Motor neuron (in vitro differentiated cells): ENCODE results near the gene FRZB. TPM values are rescaled to one million over a fixed set of nuclear protein-coding genes. Genes with fewer than 3 reads are reported as not detected.
"Not testable (repeated sequence)": the region's sequence is repeated elsewhere in the genome, so short reads cannot be mapped to it uniquely, and the experiment has no call there.

ENCODE experiments used
- ATAC-seq, 8 experiments: fragments of 200-7000 bp; cut with Tn5 transposase; replicated peaks in 6 of 8; 2 replicates each; pipeline ENCODE4 v1.8.0; 2021; ENCODE audit warnings: mild to moderate bottlenecking in 8 of 8, moderate library complexity in 8 of 8
- H3K27ac ChIP-seq, 2 donors: fragments of 250-450 bp; sonication (Bioruptor Pico); 2 replicates each; pipeline ENCODE4 v1.9.0; 2021; ENCODE audit warnings: antibody characterized with exemption in 2 of 2, mild to moderate bottlenecking in 2 of 2, moderate library complexity in 1 of 2
- H3K4me1 ChIP-seq, 2 donors: fragments of 250-450 bp; sonication (Bioruptor Pico); replicated peaks in 1 of 2; 2 replicates each; pipeline ENCODE4 v1.6.1; 2021; ENCODE audit warnings: antibody characterized with exemption in 2 of 2, mild to moderate bottlenecking in 2 of 2, moderate library complexity in 1 of 2
- H3K4me3 ChIP-seq, 5 donors: fragments of 250-450 bp; sonication (Bioruptor Pico); 2 replicates each; pipeline ENCODE4 v1.9.0; 2021; ENCODE audit warnings: antibody characterized with exemption in 5 of 5, mild to moderate bottlenecking in 5 of 5, moderate library complexity in 4 of 5
- WGBS, 10 experiments: fragments of 450-650 bp; shearing (Covaris generic); methylation state at CpG; one replicate each; pipeline ENCODE4 v1.0.0; 2022; 5-methylcytosine and 5-hydroxymethylcytosine counted together
- in situ Hi-C, 9 experiments: fragments of 400-800 bp; cut with MboI; loops; one replicate each; pipeline ENCODE4 v1.15.0; 2021; ENCODE audit warnings: low sequenced_read_pairs in 9 of 9, low pct_unique_long_range_greater_than_20kb in 2 of 9; ENCODE audit not compliant: unreplicated experiment in 9 of 9
- total RNA-seq, 8 experiments: library from RNA; unstranded; fragments of 300-600 nt; gene quantifications; 2 replicates each; pipeline versions ENCODE4 v1.2.3 to v1.2.4, GENCODE V29; 2022

Gene FRZB
- total RNA-seq, 8 experiments from 2014 or later = 0.25 to 32.1 (median 2.3) TPM

DNA sequence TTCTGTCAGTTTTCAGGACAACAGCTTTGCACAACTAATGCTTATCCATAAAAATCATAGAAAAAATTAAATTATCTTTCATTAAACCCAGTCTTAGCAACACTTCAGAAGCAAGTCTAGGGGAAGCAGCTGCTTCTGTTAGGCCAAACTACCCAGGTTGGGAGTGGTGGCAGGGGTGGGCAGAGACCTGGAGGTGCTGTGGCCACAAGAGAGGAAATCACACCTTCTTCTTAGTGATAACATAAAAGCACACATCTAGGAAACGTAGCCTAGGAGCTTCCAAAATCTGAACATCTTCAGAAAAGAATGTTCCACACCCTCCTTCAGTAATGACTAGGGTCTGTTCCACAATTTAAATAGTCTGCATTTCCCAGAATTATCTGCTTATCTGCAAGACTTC lies 32.3 kb upstream of the FRZB start:
- ATAC-seq = no peak
- in situ Hi-C loops = no loop called here
- Histone ChIP-seq H3K4me1 (no peaks in the 10 kb centered on the region), H3K27ac (no peak overlapping the region), H3K4me3 (no peak overlapping the region)
- WGBS, 10 experiments = 80 to 100% (median 100%) methylated on average over 1 of the region's 1 CpG; no CpG with 5 or more reads in 7 of the 10 experiments

DNA sequence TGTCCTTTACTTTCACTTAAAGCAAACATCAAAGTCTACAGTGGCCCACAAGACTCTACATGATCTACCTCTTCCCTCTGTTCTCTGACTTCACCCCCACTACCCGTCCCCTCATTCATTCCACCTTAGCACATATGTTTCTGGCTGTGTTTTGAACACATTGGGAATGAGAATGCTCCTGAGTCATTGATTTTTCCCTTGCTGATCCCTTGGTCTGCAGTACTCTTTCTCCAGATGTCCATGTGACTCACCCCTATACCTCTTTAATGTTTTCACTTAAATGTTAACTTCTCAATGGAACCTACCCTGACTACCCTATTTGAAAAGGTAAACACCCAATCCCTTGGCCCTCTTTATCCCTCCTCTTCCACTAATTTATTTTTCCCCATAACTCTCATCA lies 30.7 kb upstream of the FRZB start:
- in situ Hi-C loops = no loop called here
- ATAC-seq = peak in 2 of 8 experiments; percentile 52 to 83
- 0 to 100% (median 88%) methylated on average over 1 of the region's 1 CpG; no CpG with 5 or more reads in 3 of the 10 experiments for WGBS, 10 experiments

DNA sequence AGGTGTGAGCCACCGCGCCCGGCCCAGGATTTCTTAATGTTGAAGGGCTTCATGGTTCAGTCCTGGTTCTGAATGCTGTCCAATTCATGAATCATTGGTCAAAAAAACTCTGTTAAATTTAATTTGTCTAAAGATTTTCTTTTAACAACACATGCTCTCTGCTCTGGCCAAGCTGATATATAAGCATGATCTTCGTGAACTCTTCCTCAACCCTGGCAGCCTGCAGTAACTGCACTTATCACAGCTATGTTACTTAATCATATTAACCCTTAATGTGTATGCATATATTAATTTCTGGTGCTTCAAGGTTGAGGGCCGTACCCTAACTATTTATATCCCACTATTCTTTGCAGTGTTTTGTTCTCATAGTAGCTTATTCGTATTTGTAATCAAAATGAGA lies 29.4 kb upstream of the FRZB start:
- no peak for ATAC-seq
- Histone ChIP-seq H3K4me3 (no peak overlapping the region), H3K4me1 (peaks cover 2 to 19% of the 10 kb centered on the region in 2 donors), H3K27ac (no peak overlapping the region)
- in situ Hi-C loops = no loop called here
- 86 to 100% (median 91%) methylated on average over 1 to 6 of the region's 6 CpGs for WGBS, 10 experiments

More for the DNA sequence above, 30.7 kb upstream of the FRZB start:
- Histone ChIP-seq H3K4me1 (peaks cover 0 to 6% of the 10 kb centered on the region in 2 donors), H3K4me3 (no peak overlapping the region), H3K27ac (no peak overlapping the region)

DNA sequence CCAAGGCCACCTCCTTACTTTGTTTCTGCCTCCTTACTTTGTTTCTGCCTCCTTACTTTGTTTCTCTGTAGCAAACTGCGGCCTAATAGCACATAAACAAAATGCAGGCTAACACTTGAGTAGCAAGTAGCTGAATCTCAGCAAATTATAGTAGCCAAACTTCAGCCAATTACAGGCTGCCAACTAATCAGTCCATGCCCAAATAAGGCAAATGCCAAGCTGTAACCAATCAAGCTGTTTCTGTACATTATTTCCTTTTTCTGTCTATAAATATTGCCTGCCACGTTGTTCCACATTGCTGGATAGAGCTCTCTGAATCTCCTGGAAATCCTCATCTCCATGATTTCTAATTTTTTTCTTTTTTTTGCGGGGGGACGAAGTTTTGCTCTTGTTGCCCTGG lies 28.7 kb upstream of the FRZB start:
- Histone ChIP-seq H3K27ac (no peak overlapping the region), H3K4me1 (peaks cover 2 to 26% of the 10 kb centered on the region in 2 donors), H3K4me3 (no peak overlapping the region)
- WGBS, 10 experiments = 50 to 100% (median 90%) methylated on average over 1 to 4 of the region's 4 CpGs; no CpG with 5 or more reads in 1 of the 10 experiments
- in situ Hi-C loops = no loop called here
- no peak for ATAC-seq

DNA sequence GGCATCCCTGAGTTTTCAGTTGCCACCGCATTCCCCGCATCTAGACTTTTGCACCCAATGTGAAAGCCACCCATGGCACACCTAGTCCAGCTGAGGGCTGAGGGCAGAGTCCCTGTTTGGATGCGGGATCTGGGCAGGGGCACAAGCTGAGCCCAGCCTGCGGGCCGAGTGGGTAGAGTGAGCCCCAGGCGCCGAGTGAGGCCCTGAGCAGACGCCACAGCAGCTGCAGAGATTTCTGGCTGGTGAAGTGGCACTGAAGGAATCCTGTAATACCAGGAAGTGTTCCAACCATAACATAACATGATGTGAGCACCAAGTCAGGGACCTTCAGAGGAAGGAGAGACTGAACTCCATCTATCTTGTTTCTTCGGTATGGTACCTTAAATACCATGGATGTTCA lies 27.7 kb upstream of the FRZB start:
- H3K27ac ChIP-seq = no peak overlapping the region
- ATAC-seq = no peak
- H3K4me1 ChIP-seq = peaks cover 2 to 30% of the 10 kb centered on the region in 2 donors
- in situ Hi-C loops = no loop called here
- no peak overlapping the region for H3K4me3 ChIP-seq
- 83 to 100% (median 94%) methylated on average over 1 to 3 of the region's 9 CpGs; no CpG with 5 or more reads in 2 of the 10 experiments for WGBS, 10 experiments

DNA sequence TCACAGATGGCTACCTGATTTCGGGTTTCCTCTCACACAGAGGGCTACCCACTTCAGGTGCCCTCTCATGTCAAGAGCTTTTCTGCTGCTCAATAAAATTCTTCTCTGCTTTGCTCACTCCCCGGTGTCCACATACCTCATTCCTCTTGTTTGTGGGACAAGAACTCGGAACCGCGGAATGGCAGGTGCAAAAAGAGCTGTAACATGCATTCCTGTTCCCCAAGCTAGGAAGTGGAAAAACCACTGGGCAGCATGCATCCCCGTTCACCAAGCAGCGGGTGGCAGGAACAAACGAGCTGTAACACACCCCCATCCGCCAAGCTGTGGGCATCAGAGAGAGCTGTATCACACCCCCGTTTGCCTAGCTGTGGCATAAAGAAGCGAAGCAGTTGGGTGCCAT lies 27.2 kb upstream of the FRZB start:
- peaks cover 2 to 30% of the 10 kb centered on the region in 2 donors for H3K4me1 ChIP-seq
- ATAC-seq = no peak
- no peak overlapping the region for H3K4me3 ChIP-seq
- in situ Hi-C loops = no loop called here
- WGBS, 10 experiments = 71 to 94% (median 89%) methylated on average over 4 to 11 of the region's 11 CpGs; no CpG with 5 or more reads in 3 of the 10 experiments
- no peak overlapping the region for H3K27ac ChIP-seq

DNA sequence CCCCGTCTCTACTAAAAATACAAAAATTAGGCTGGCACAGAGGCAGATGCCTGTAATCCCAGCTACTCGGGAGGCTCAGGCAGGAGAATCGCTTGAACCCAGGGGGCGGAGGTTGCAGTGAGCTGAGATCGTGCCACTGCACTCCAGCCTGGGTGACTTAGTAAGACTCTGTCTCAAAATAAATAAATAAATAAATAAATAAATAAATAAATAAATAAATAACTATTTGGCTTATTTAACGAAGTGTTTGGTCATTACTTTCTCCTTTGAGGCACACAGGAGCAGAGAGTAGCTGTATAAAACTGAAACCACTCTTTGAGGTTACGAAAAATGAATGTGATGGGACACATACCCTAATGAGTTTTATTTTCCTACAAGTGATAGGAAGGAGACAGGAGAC lies 26.6 kb upstream of the FRZB start:
- H3K27ac ChIP-seq, in situ Hi-C loops, H3K4me3 ChIP-seq, ATAC-seq: not testable (repeated sequence)
- peaks cover 2 to 30% of the 10 kb centered on the region in 2 donors for H3K4me1 ChIP-seq
- WGBS, 10 experiments = 50 to 100% (median 90%) methylated on average over 1 to 7 of the region's 7 CpGs; no CpG with 5 or more reads in 1 of the 10 experiments

DNA sequence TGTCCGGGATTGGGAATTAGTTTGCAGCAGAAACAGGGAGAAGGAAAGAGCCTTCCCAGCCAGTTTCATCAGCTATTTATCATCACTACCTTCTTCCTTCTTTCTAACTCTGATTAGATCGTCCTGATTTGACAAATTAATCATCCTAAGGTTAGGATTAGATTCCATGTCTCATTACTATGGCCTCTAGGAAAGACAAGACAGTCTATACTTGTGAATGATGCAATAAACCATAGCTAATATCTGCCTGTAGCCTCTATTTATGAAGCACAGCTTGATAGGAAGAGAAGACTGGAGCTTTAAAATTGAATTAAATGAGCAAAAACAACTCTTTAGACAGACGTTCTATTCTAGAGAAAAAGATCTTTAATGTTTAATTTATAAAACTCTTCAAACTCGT lies 25.2 kb upstream of the FRZB start:
- peak overlapping the region in 1 of 2 donors; percentile 21 for H3K27ac ChIP-seq
- WGBS, 10 experiments = 37 to 94% (median 68%) methylated on average over 3 to 4 of the region's 4 CpGs; no CpG with 5 or more reads in 1 of the 10 experiments
- in situ Hi-C loops = no loop called here
- H3K4me3 ChIP-seq = no peak overlapping the region
- ATAC-seq = peak in 5 of 8 experiments; percentile 30 to 70 (median 56)
- peaks cover 2 to 30% of the 10 kb centered on the region in 2 donors for H3K4me1 ChIP-seq

DNA sequence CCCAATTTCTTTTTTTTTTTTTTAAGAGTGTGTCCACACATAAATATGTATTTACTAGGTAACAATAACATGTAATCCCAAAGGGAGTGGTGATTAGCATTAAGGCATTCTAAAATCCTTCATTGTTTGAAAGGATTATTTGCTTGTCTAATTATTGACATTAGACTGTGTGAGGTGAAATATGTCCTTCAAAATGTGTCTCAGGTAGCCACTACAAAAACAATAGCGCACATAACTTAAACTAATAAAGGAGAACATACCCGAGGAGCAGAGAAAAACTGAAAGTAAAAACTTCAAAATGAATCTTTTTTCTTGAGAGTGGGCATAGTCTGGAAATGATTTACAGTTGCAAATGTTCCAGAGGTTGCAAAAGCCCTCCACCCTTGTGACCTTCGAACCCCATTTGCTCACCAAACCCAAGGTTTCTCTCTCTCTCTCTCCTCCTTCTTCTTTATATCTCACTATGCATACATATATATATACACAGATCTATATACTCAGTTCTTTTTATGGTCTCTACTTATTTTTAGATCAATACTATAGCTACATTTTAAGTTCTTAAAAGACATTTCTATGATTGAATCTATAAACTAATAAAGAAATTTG lies 24.4 kb upstream of the FRZB start:
- Histone ChIP-seq H3K4me1 (peaks cover 2 to 30% of the 10 kb centered on the region in 2 donors), H3K27ac (no peak overlapping the region), H3K4me3 (no peak overlapping the region)
- WGBS, 10 experiments = 7 to 83% (median 56%) methylated on average over 2 to 3 of the region's 3 CpGs; no CpG with 5 or more reads in 1 of the 10 experiments
- in situ Hi-C loops = no loop called here
- no peak for ATAC-seq

DNA sequence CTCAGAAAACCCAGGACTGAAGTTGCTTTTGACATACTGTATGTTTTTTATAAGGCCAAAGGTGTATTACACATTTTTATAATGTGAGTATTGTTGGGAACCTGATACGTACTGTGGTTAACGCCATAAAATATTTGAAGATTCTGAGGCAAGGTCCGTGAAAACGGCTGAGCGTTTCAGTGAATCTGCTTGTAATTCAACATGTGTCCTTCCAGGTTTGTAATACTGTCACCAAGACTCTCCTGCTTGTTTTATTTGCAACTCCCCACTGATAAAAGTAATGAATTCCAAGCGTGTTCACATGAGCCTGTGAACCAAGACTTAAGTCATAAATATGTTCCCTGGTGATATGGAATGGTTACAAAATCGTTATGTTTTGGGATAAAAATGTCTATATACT lies 23.9 kb upstream of the FRZB start:
- 58 to 98% (median 76%) methylated on average over 1 to 7 of the region's 7 CpGs for WGBS, 10 experiments
- Histone ChIP-seq H3K4me3 (no peak overlapping the region), H3K27ac (no peak overlapping the region), H3K4me1 (peaks cover 2 to 30% of the 10 kb centered on the region in 2 donors)
- in situ Hi-C loops = no loop called here
- ATAC-seq = no peak

DNA sequence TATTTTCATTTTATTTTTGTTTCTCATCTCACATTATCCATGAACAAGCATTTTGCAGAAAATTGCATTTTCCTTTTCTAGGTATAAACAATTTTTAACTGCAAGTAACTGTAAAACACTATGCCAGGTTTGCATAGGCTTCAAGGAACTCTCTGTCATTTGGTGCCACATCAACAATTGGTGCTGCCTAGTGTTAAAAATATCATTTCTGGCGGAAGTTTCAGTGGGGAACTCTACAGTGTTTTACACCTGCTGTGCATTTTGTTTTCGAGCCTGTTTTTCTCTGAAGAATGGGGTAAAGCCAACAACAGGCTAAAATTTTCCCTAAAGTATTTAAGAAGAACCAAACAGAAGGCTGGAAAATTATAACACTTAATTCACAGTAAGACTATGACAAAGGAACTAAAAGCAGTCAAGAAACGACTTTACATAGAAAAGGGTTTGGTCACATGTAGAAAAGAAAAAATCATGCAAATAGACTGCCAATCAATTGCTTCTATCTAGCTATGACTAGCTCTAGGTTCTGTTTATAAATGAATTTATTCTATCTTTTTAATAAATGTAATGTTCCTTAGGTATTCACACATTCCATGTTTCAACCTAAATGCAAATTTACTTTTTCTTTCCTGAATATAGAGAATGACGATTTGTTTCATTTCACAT lies 21.4 kb upstream of the FRZB start:
- ATAC-seq = no peak
- in situ Hi-C loops = no loop called here
- Histone ChIP-seq H3K4me3 (no peak overlapping the region), H3K27ac (no peak overlapping the region), H3K4me1 (peaks cover 2 to 30% of the 10 kb centered on the region in 2 donors)
- WGBS, 10 experiments = 44 to 100% (median 89%) methylated on average over 1 to 4 of the region's 4 CpGs

DNA sequence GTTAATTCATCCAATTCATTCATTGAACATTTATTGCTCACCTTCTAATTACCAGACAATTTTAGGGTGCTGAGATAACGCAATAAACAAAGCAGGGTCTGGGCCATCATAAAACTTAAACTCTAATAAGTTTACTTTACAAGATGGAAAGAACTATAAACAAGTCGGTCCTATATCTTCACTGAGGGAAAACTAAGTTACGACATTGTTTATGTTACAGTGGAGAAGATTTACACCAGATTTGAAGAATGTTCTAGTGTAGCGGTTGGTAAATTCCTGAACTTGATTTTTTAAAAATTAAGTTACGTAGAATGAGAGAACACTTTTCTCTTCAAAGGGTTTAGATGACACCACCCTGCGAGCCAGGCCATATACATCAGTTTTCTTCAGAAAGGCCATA lies 20.7 kb upstream of the FRZB start:
- Histone ChIP-seq H3K4me3 (no peak overlapping the region), H3K4me1 (peaks cover 2 to 23% of the 10 kb centered on the region in 2 donors), H3K27ac (no peak overlapping the region)
- 63 to 96% (median 91%) methylated on average over 3 to 5 of the region's 6 CpGs for WGBS, 10 experiments
- no peak for ATAC-seq
- in situ Hi-C loops = no loop called here

DNA sequence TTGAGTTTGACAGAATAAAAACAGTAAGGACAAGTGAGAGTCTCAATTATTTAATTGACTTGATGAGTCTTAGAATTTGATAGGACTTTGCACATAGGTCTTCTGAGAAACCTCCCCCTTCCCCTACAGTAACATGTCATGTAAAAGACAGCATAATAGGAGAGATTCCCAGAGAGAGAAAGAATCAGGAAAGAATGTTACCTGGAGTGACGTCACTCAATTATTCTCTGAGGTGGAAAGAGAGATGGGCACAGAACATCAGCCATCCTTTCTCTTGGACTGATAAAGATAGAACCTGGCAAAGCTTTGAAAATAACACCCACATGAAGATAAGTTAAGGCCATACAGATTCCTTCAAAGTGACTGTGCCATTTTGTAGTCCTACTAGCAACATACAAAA lies 19.3 kb upstream of the FRZB start:
- no peak overlapping the region for H3K4me3 ChIP-seq
- 36 to 100% (median 87%) methylated on average over 1 of the region's 1 CpG; no CpG with 5 or more reads in 2 of the 10 experiments for WGBS, 10 experiments
- H3K4me1 ChIP-seq = peaks cover 0 to 10% of the 10 kb centered on the region in 2 donors
- in situ Hi-C loops = no loop called here
- H3K27ac ChIP-seq = no peak overlapping the region
- ATAC-seq = no peak
